Keratinocyte (primary cell): Measurements from ENCODE around the gene GLOD4. TPM values are rescaled to one million over a fixed set of nuclear protein-coding genes. Genes with fewer than 3 reads are reported as not detected.

Experiments
- DNase-seq: peaks from one replicate; pipeline ENCODE4 v3.0.0-alpha.2; 2011; ENCODE audit warnings: low read depth, missing footprints, low spot score
- FAIRE-seq: peaks from 2 replicates; lab custom pipeline; 2011; peaks lifted over from hg19 to GRCh38; lab: Jason Lieb, UNC
- H2AFZ ChIP-seq: 2 replicates; pipeline ENCODE4 v1.6.0; 2012; ENCODE audit warnings: low read length, control low read depth, inconsistent platforms; ENCODE audit not compliant: control insufficient read depth
- H3K27ac ChIP-seq: 2 replicates; pipeline ENCODE4 v1.5.1; 2011; ENCODE audit warnings: low read length; ENCODE audit not compliant: control insufficient read depth, insufficient read depth
- H3K27me3 ChIP-seq: 3 replicates; pipeline ENCODE4 v1.6.0; 2011; ENCODE audit warnings: low read length; ENCODE audit not compliant: control insufficient read depth, insufficient read depth; ENCODE audit errors: extremely low read depth
- H3K36me3 ChIP-seq, 2 experiments: 2 replicates in 1 of 2; 3 replicates in 1 of 2; pipeline ENCODE4 v1.5.1; 2011; ENCODE audit warnings: low read length in 2 of 2, mild to moderate bottlenecking in 1 of 2; ENCODE audit not compliant: control insufficient read depth in 2 of 2, insufficient read depth in 2 of 2; ENCODE audit errors: extremely low read depth in 1 of 2
- H3K4me1 ChIP-seq: 3 replicates; pipeline ENCODE4 v1.5.1; 2011; ENCODE audit warnings: low read length; ENCODE audit not compliant: control insufficient read depth, insufficient read depth; ENCODE audit errors: extremely low read depth
- H3K4me2 ChIP-seq: 3 replicates; pipeline ENCODE4 v1.6.0; 2011; ENCODE audit warnings: low read depth, low read length; ENCODE audit not compliant: control insufficient read depth, insufficient read depth; ENCODE audit errors: extremely low read depth
- H3K4me3 ChIP-seq, 3 experiments: fragments of 200-600 bp in 1 of 3; sonication (generic) in 1 of 3; 2 replicates in 2 of 3; 3 replicates in 1 of 3; pipeline ENCODE4 v1.5.1; 2011 to 2016; ENCODE audit warnings: low read length in 3 of 3, mild to moderate bottlenecking in 3 of 3, control low read depth in 2 of 3, inconsistent platforms in 1 of 3, low read depth in 1 of 3, mixed read lengths in 1 of 3, mixed run types in 1 of 3, moderate library complexity in 1 of 3; ENCODE audit not compliant: control insufficient read depth in 2 of 3, insufficient read depth in 2 of 3; ENCODE audit errors: extremely low read depth in 1 of 3
- H3K79me2 ChIP-seq: 2 replicates; pipeline ENCODE4 v1.6.0; 2012; ENCODE audit warnings: low read length; ENCODE audit not compliant: control insufficient read depth, insufficient read depth
- H3K9ac ChIP-seq: 3 replicates; pipeline ENCODE4 v1.6.0; 2011; ENCODE audit warnings: low read length; ENCODE audit not compliant: control insufficient read depth, insufficient read depth; ENCODE audit errors: extremely low read depth
- H3K9me1 ChIP-seq: 3 replicates; pipeline ENCODE4 v1.6.0; 2011; ENCODE audit warnings: low read length; ENCODE audit not compliant: control insufficient read depth, insufficient read depth; ENCODE audit errors: extremely low read depth
- H3K9me3 ChIP-seq: 2 replicates; pipeline ENCODE4 v1.5.1; 2012; ENCODE audit warnings: low read depth, low read length; ENCODE audit not compliant: control insufficient read depth
- H4K20me1 ChIP-seq: 3 replicates; pipeline ENCODE4 v1.6.0; 2011; ENCODE audit warnings: low read length; ENCODE audit not compliant: control insufficient read depth, insufficient read depth; ENCODE audit errors: extremely low read depth
- EZH2 ChIP-seq: IDR thresholded peaks from one replicate; pipeline ENCODE4 v1.6.1; 2012; ENCODE audit warnings: inconsistent platforms, mild to moderate bottlenecking, low read length, moderate library complexity
- dilution Hi-C: fragments of 300-500 bp; cut with MboI; formaldehyde crosslinking; loops from one replicate; pipeline ENCODE4 v1.7.0; 2020; ENCODE audit warnings: low sequenced_read_pairs; ENCODE audit not compliant: extremely low pct_ligation_motif_present
- polyA plus RNA-seq, 5 experiments: library from polyadenylated mRNA; depleted of rRNA in 3 of 5; stranded (reverse) in 3 of 5; stranded (forward) in 1 of 5; unstranded in 1 of 5; fragments of >200 nt; gene quantifications; 1 replicate in 1 of 5; 2 replicates in 3 of 5; 3 replicates in 1 of 5; pipeline versions ENCODE4 v1.2.1 to v1.2.3, GENCODE V29; 2011 to 2012; ENCODE audit warnings: missing spikeins in 2 of 5, low read depth in 1 of 5, low replicate concordance in 1 of 5
- TF ChIP-seq, protein P1 (sequence below), 3 experiments: IDR thresholded peaks in 1 of 3; conservative IDR thresholded peaks in 1 of 3; optimal IDR thresholded peaks in 1 of 3; 2 replicates in 2 of 3; 3 replicates in 1 of 3; pipeline versions ENCODE3 to v1.5.1; 2011; ENCODE audit warnings: low read length in 3 of 3, mild to moderate bottlenecking in 3 of 3, moderate library complexity in 2 of 3, control low read depth in 1 of 3, inconsistent platforms in 1 of 3; ENCODE audit not compliant: insufficient read depth in 2 of 3; ENCODE audit errors: extremely low read depth in 1 of 3

The GLOD4 gene
- polyA plus RNA-seq, 1 donor (not counting 4 experiments of a cell fraction or from before 2014, with no cell fraction given), result 71.9 TPM

DNA sequence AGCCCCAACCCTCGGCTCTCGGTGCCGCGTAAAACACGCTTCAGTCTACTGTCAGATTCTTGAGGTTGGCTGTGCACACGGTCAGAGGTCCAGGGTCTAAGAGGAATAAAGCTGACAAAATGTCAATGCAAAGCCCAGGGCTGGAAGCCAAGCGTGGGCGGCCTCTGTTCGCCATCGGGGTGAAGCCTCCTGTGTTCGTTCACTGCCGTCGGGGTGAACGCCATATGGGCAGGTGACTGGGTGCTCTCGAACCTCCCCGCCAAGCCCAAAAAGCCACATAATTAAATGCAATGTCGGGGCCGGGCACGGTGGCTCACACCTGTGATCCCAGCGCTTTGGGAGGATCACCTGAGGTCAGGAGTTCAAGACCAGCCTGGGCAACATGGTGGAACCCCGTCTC is 44.7 kb upstream of the GLOD4 start:
- Histone ChIP-seq H2AFZ (no peak overlapping the region), H3K4me2 (no peak overlapping the region), H3K9ac (no peak overlapping the region), H3K27me3 (no peaks in the 10 kb centered on the region), H3K79me2 (peaks cover 38% of the 10 kb centered on the region), H3K4me3 (no peak overlapping the region), H3K27ac (no peak overlapping the region), H3K36me3 (peaks cover 15% of the 10 kb centered on the region in 2 experiments), H4K20me1 (peaks cover 4% of the 10 kb centered on the region), H3K9me1 (no peaks in the 10 kb centered on the region), H3K9me3 (no peaks in the 10 kb centered on the region), H3K4me1 (no peaks in the 10 kb centered on the region)
- TF ChIP-seq EZH2, result no peak
- TF ChIP-seq, protein P1, sequence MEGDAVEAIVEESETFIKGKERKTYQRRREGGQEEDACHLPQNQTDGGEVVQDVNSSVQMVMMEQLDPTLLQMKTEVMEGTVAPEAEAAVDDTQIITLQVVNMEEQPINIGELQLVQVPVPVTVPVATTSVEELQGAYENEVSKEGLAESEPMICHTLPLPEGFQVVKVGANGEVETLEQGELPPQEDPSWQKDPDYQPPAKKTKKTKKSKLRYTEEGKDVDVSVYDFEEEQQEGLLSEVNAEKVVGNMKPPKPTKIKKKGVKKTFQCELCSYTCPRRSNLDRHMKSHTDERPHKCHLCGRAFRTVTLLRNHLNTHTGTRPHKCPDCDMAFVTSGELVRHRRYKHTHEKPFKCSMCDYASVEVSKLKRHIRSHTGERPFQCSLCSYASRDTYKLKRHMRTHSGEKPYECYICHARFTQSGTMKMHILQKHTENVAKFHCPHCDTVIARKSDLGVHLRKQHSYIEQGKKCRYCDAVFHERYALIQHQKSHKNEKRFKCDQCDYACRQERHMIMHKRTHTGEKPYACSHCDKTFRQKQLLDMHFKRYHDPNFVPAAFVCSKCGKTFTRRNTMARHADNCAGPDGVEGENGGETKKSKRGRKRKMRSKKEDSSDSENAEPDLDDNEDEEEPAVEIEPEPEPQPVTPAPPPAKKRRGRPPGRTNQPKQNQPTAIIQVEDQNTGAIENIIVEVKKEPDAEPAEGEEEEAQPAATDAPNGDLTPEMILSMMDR (optimal IDR thresholded peaks at IDR 0.05 in 1 of 3, IDR thresholded peaks at IDR 0.05 in 1 of 3, conservative IDR thresholded peaks at IDR 0.05 in 1 of 3; ENCODE audit: extremely low read depth in 1 of 3, insufficient read depth in 2 of 3, low read length in 3 of 3), result no peak
- dilution Hi-C loops, result no loop called here
- no peak for DNase-seq
- FAIRE-seq, result no peak

DNA sequence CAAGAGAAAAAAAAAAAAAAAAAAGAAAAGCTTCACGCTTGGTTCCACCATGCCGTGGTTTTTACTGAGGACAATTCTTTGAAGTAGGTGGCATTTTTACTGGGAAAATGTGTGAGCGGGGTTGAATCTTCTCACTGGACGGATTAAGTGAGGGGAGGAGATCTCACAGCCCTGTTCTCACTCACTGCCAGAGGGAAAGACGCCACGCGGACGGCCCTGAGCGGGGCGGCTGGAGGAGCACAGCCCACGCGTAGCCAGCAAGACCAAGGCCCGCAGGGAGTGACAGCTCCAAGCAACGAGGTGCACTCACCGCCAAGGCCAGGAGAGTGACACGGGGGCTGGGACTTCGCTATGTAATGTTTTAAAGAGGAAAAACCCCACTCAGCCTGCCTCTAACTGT is 43.1 kb upstream of the GLOD4 start:
- Histone ChIP-seq H3K27ac (no peak overlapping the region), H3K9me3 (no peaks in the 10 kb centered on the region), H3K4me2 (no peak overlapping the region), H3K79me2 (peaks cover 28% of the 10 kb centered on the region), H3K4me3 (no peak overlapping the region), H3K27me3 (no peaks in the 10 kb centered on the region), H3K36me3 (peaks cover 15 to 17% of the 10 kb centered on the region in 2 experiments), H3K9me1 (no peaks in the 10 kb centered on the region), H3K9ac (no peak overlapping the region), H2AFZ (no peak overlapping the region), H4K20me1 (peaks cover 4% of the 10 kb centered on the region), H3K4me1 (no peaks in the 10 kb centered on the region)
- FAIRE-seq (no peak), DNase-seq (no peak)
- TF ChIP-seq, protein P1 (optimal IDR thresholded peaks at IDR 0.05 in 1 of 3, IDR thresholded peaks at IDR 0.05 in 1 of 3, conservative IDR thresholded peaks at IDR 0.05 in 1 of 3; ENCODE audit: extremely low read depth in 1 of 3, insufficient read depth in 2 of 3, low read length in 3 of 3), result no peak
- no peak for TF ChIP-seq EZH2
- dilution Hi-C loops, result no loop called here
